Measurements from ENCODE around the gene PSME1.

Gene PSME1

GRCh38 chr14:24135834-24136683 is at the start of gene PSME1:
Gene PSME1, plus strand, starts transcription at chr14:24136194. Its CDS starts 69 bp downstream, at chr14:24136263.
- no peak for TF ChIP-seq CTCF (IDR thresholded peaks at IDR 0.05; ENCODE audit: borderline replicate concordance, control extremely low read depth, extremely low read depth, insufficient read depth, missing control alignments)
- in situ Hi-C loops (cut with MboI; ENCODE audit: low sequenced_read_pairs, unreplicated experiment), result no loop called here
- peak; percentile 97 for DNase-seq (ENCODE audit: low spot score)

- DNase-seq (ENCODE audit: low spot score), result no peak
- in situ Hi-C loops (cut with MboI; ENCODE audit: low sequenced_read_pairs, unreplicated experiment), result no loop called here
- TF ChIP-seq CTCF (IDR thresholded peaks at IDR 0.05; ENCODE audit: borderline replicate concordance, control extremely low read depth, extremely low read depth, insufficient read depth, missing control alignments), result no peak
Observed at GRCh38 chr14:24087004-24087403, 49.0 kb upstream of the PSME1 start.

GRCh38 chr14:24088095-24088494 is 47.9 kb upstream of the PSME1 start:
- in situ Hi-C loops (cut with MboI; ENCODE audit: low sequenced_read_pairs, unreplicated experiment), result no loop called here
- no peak for TF ChIP-seq CTCF (IDR thresholded peaks at IDR 0.05; ENCODE audit: borderline replicate concordance, control extremely low read depth, extremely low read depth, insufficient read depth, missing control alignments)
- no peak for DNase-seq (ENCODE audit: low spot score)

GRCh38 chr14:24089890-24090289 is 46.1 kb upstream of the PSME1 start:
- in situ Hi-C loops (cut with MboI; ENCODE audit: low sequenced_read_pairs, unreplicated experiment), result no loop called here
- no peak for TF ChIP-seq CTCF (IDR thresholded peaks at IDR 0.05; ENCODE audit: borderline replicate concordance, control extremely low read depth, extremely low read depth, insufficient read depth, missing control alignments)
- DNase-seq (ENCODE audit: low spot score), result no peak

- no peak for DNase-seq (ENCODE audit: low spot score)
- no peak for TF ChIP-seq CTCF (IDR thresholded peaks at IDR 0.05; ENCODE audit: borderline replicate concordance, control extremely low read depth, extremely low read depth, insufficient read depth, missing control alignments)
- in situ Hi-C loops (cut with MboI; ENCODE audit: low sequenced_read_pairs, unreplicated experiment), result no loop called here
Observed at GRCh38 chr14:24092110-24092504, 43.9 kb upstream of the PSME1 start.

GRCh38 chr14:24092505-24093206 is 43.3 kb upstream of the PSME1 start:
- in situ Hi-C loops (cut with MboI; ENCODE audit: low sequenced_read_pairs, unreplicated experiment), result no loop called here
- no peak for TF ChIP-seq CTCF (IDR thresholded peaks at IDR 0.05; ENCODE audit: borderline replicate concordance, control extremely low read depth, extremely low read depth, insufficient read depth, missing control alignments)
- no peak for DNase-seq (ENCODE audit: low spot score)
